Dermis blood vessel endothelial cell (primary cell): ENCODE measurements around the gene ADAMTS2. TPM values are rescaled to one million over a fixed set of nuclear protein-coding genes. Genes with fewer than 3 reads are reported as not detected.

Experiments
- DNase-seq: peaks from one replicate; pipeline ENCODE4 v3.0.0; 2010
- total RNA-seq: library from RNA; depleted of rRNA; stranded (reverse); fragments of >200 nt; gene quantifications from 2 replicates; pipeline ENCODE4 v1.2.3, GENCODE V29; 2014

Gene ADAMTS2
- total RNA-seq, 1 donor from 2014 or later: 2.4 TPM

GRCh38 chr5:179310439-179311090, 34.7 kb downstream of the ADAMTS2 start:
- no peak for DNase-seq

- DNase-seq: no peak
Measured at GRCh38 chr5:179309751-179310320, 35.4 kb downstream of the ADAMTS2 start.

DNA sequence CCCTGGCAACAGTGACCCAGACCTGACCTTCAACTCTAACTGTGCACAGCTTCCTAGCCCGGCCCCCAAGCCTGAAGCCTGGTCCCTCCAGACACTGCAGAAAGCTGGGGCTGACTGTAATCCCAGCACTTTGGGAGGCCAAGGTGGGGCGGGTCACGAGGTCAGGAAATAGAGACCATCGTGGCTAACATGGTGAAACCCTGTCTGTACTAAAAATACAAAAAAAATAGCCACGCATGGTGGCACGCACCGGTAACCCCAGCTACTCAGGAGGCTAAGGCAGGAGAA, 35.9 kb downstream of the ADAMTS2 start:
- DNase-seq: no peak

- DNase-seq: no peak
Measured at GRCh38 chr5:179308563-179309382, 36.5 kb downstream of the ADAMTS2 start.

DNA sequence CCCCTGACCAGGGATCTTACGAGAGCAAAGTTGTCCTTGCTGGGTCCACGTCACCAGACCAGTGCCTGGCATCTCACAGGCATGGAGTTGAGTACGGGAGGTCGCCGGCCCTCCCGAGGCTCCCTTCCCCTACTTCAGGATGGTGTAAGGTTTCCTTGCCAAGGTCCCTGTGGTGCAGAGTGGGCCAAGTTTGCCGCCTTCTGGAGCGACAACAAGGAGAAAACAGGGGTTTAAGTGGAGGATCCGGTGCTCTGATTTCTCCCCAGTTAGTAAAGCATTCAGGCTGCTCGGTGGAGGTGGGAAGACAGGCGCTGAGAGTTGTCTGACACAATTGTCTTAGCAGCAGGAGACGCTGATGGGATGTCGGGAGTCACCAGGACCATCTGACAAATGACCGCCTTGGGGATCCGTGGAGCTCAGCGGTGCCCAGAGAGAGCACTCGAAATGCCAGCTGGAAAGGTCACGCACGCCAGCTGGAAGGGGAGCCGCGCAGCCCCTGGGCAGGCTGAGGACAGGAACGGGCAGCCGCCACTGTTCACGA, 37.3 kb downstream of the ADAMTS2 start:
- no peak for DNase-seq

GRCh38 chr5:179307013-179307800, 38.1 kb downstream of the ADAMTS2 start:
- DNase-seq: no peak

GRCh38 chr5:179306191-179307012, 38.9 kb downstream of the ADAMTS2 start:
- no peak for DNase-seq

DNA sequence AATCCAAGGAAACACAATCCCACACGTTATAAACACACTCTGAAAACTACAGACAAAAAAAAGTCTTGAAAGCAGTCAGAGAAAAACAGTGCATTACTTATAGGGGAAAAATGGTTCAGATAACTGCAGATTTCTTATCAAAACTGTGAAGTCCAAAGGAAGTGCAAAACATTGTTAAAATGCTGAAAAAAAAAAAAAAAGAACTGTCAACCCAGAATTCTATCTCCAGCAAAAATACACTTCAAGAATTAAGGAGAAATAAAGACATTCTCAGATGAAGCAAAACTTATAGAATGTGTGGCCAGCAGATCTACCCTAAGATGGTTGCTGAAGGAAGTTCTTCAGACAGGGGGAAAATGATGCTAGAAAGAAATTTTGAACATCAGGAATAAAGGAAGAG, 40.4 kb downstream of the ADAMTS2 start:
- no peak for DNase-seq

- no peak for DNase-seq
Measured at GRCh38 chr5:179304466-179304865, 40.8 kb downstream of the ADAMTS2 start.

DNA sequence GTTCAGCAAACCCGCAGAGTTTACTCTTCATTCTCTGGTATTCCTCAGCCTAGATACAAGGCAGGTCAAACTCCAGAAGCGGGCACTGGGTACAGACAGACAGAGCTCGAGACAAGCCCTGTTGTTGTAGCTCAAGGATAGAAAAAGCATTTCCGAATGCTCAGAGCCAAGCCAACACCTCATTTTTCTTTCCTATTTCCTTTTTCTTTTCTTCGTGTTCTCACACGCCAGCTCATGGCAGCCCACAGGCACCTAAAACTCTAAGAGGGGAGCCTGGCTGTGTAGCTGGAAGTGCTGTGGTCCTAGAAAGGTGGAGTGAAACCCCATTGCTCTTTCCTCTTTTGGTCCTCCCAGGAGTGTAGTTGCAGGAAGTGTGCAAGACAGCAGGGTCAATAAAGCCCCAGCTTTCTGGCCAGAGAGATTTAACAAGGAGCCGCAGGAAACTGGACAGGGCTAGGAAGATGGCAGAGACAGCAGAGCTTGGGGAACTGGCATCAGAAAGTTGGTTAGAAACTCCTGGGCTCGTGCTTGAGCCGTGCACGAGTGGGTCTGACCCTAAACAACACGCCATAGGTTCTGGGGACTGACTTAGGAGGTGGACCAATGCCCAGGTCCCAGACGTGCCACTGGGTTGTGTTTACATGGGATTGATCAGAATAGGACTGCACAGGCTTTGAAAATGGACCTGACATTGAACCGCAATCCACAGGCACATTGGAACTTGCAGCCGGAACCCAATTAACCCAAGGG, 41.6 kb downstream of the ADAMTS2 start:
- no peak for DNase-seq

DNA sequence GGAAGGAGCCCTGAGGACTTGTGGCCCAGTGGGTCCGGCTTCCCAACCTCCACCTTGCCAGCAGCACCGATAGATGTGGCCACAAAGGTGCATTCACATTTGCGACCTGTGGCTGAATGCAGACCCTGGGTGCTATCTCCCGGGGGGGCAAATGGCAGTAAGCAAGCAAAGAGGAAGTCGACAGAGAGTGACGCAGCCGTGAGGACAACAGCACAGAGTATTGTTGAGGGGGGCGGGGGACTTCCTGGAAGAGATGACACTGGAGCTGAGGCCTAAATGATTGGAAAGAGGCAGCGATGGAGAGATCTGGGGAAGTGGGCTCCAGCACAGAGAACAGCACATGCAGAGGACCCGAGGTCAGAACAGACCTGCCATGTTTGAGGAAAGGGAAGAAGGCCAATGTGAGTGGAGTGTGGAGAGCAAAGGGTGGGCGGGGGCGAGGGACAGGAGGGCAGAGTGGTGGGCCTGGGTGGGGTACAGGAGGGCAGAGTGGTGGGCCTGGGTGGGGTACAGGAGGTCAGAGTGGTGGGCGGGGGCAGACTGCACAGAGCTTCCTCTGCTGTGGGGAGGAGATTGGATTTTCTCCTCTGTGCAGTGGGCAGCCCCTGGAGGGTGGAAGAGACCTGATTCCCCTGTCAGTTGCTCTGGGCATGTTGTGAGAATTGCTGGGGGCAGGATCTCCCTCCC, 42.6 kb downstream of the ADAMTS2 start:
- DNase-seq: no peak

- no peak for DNase-seq
Measured at GRCh38 chr5:179301796-179302195, 43.5 kb downstream of the ADAMTS2 start.

GRCh38 chr5:179301376-179301775, 43.9 kb downstream of the ADAMTS2 start:
- DNase-seq: no peak

- DNase-seq: no peak
Measured at GRCh38 chr5:179300581-179301180, 44.6 kb downstream of the ADAMTS2 start.

DNA sequence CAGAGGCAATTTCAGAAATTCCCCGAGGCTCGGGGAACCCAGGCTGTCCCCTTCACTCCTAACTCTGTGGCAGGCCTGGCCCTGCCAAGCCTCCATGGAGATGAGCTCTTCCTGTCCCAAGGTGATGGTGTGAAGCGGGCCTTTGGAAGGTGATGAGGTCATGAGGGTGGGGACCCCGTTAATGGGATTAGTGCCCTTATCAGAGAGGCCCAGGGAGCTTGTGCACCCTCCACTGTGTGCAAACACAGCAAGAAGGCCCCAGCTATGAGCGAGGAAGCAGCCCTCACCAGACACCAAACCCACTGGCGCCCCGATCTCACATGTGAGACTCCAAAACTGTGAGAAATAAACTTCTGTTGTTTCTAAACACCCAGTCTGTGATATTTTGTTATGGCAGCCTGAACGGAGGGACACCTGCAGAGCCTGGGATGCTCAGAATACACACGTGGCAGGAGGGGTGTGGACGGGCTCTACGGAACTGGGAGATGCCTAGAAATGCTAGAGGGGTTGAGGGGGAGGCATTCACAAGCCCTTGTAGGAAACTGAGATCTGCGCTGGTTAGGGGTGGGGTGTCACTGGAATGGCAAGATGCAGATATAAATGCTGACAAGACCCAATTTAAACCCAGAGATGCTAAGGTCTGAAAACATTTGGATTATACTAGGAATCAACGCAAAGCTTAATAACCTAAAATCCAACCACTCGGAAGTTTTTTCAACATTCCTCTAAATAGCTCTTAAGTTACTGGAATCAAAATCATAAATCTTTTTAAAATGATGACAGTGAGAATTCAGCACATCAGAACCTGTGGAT, 46.9 kb downstream of the ADAMTS2 start:
- DNase-seq: no peak

- no peak for DNase-seq
Measured at GRCh38 chr5:179297486-179298180, 47.6 kb downstream of the ADAMTS2 start.

DNA sequence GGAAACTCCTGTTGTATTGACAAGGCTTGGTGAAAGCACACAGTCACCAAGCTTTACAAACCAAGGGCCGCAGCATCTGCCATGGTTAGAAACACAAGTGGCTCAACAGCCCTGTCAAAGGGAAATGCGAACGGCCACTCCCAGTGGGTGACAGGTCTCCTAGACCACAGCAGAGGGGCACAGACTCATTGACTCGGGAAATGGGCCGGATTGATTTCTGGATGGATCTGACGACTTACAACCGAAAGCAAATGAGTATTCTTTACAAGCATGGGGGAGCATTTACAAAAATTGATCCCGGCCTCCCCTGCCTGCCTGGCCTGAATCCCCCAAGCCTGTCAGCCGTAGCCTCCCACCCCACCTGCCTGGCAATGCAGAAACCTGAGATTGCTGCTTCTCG, 48.2 kb downstream of the ADAMTS2 start:
- DNase-seq: no peak

DNA sequence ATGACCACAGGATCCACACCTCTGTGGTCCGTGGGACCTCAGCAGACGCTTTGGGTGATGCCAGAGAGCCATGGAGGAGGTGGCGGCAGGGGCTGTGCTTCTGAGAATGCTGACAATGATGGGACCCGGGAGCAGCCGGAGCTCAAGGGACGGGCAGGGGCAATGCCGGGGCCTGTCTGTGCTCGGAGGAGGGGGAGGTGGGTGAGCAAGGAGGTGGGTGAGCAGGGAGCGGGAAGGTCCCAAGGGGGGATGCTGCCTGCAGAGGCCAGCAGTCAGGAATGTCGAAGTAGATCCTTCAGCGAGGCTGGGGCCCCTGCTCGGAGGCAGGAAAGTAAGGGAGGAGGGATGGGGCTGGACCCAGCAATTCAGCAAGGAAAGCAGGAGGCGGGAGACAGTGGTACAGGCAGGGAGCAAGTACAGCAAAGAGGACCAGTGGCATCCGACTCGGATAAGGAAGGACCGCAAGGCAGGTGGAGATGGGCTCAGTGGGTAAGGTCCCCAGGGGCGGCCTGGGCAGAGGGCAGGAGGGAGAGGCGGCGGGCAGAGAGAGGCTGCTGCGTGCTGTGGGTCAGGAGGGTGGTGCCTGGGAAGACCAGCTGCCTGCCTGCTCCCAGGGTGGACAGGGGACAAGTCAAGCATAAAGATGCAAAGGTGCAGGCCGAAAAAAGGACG, 49.0 kb downstream of the ADAMTS2 start:
- no peak for DNase-seq
